TTC549 (cell line): ENCODE data around the gene ARPIN.
"Not testable (repeated sequence)": the region's sequence is repeated elsewhere in the genome, so short reads cannot be mapped to it uniquely, and the experiment has no call there.

ENCODE experiments used
- FAIRE-seq: peaks from 2 replicates; lab custom pipeline; 2012; peaks lifted over from hg19 to GRCh38; lab: Jason Lieb, UNC

Gene ARPIN

GRCh38 chr15:89910891-89911626, 1.7 kb downstream of the ARPIN start:
- no peak for FAIRE-seq

- FAIRE-seq, result no peak
Measured at GRCh38 chr15:89909611-89910010, 3.1 kb downstream of the ARPIN start.

DNA sequence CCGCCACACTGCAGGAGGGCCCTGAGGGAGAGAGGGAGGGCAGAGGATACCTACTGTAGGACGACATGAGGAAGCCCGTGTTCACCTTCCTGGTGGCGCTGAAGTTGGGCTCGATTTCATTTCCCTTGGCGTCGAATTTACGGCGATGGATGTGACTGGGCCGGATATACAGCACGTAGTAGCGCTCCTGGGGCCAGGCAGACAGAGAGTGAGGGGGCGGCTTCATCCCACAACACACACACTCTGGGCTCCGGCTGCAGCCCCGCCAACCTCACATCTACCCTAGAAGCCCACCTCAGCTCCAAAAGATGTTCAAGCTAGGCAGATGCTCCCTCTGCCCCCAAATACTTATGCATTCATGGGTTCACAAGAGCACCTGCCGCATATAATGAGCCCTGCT, 4.5 kb downstream of the ARPIN start:
- FAIRE-seq, result no peak

- FAIRE-seq, result no peak
Measured at GRCh38 chr15:89907289-89907688, 5.5 kb downstream of the ARPIN start.

GRCh38 chr15:89905846-89906378, 6.8 kb downstream of the ARPIN start:
- FAIRE-seq, result no peak

DNA sequence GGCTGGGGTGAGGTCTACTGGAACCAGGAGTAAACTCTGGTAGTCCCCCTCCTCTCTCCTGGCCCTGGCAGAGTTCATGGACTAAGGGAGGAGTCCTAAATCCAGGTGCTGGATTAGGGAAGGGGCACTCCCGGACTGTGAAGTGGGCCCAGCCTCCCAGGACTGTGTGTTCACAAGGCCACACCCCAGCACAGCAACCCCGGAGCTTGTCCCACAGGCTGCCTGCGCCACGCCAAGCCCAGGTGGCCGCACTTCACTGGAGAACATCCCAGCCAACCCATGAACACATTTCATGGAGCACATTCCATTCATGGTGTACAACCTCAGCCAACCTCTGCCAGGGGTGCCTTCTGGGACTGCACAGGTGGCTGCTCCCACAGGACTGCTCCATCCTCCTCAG, 8.2 kb downstream of the ARPIN start:
- FAIRE-seq, result no peak

DNA sequence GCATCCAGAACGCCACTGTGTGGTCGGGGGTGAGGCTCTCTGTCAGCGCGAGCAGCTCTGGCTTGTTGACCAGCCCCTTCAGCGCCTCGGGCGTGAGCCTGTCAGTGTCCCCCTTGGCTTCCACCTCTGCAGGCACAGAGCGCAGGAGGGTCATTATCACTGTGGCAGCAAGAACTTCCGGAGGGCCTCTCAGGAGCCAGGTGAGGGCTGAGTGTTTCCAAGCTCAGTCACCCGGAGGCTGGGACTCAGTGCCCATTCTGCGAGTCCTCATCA, 9.0 kb downstream of the ARPIN start:
- FAIRE-seq, result no peak

GRCh38 chr15:89903015-89903857, 9.5 kb downstream of the ARPIN start:
- FAIRE-seq, result no peak

GRCh38 chr15:89900849-89901248, 11.9 kb downstream of the ARPIN start:
- no peak for FAIRE-seq

DNA sequence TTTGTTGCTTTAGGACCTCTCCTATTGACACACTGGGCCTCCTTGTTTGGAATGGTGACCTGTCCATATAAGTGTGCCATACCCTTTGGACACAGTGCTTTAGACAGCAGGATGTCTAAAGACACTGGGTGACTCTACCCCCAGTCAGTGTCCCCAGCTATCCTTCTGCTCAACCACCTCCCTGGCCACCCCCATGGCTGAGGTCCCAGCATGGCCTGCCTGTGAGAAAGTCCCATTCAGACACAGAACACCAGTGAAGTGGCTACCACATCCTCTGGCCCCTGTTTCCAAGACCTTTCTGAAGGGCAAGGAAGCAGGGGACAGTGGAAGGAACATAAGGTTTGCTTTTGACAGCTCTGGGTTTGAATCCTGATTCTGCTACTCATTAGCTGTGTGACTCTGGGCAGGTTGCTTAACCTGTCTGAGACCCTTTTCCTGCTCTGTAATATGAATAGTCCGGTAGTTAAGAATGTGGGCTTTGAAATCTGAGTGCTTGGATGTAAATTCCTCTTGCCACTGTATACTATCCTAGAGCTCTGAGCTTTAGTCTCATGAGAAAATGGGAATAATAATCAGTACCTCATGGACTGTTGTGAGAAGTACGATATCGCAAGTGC, 12.7 kb downstream of the ARPIN start:
- FAIRE-seq, result no peak

DNA sequence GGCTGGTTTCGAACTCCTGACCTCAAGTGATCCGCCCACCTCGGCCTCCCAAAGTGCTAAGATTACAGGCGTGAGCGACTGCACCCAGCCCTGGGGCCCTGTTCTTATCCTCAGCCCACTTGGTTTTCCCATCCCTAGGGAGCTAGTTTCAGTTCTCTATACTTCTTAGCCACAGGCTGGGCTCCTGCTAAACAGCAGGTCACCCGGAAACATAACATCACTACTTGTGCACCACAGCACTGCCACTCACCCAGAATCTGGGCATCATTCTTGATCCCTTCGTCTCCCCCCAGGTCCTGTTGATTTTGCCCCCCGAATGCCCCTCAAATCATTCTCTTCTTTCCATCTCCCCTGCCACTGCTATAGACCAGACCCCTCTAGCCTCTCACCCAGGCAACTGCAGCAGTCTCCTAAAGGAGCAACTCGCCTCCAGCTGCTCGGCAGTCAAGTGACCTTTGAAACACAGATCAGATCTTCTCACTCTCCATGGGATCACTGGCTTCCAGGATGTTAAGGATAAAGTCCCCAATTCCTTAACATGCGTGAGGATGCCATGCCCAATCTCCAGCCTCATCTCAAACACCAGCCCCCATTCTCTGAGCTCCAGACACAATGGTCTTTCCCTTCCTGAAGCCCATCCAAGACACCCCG, 13.3 kb downstream of the ARPIN start:
- no peak for FAIRE-seq

DNA sequence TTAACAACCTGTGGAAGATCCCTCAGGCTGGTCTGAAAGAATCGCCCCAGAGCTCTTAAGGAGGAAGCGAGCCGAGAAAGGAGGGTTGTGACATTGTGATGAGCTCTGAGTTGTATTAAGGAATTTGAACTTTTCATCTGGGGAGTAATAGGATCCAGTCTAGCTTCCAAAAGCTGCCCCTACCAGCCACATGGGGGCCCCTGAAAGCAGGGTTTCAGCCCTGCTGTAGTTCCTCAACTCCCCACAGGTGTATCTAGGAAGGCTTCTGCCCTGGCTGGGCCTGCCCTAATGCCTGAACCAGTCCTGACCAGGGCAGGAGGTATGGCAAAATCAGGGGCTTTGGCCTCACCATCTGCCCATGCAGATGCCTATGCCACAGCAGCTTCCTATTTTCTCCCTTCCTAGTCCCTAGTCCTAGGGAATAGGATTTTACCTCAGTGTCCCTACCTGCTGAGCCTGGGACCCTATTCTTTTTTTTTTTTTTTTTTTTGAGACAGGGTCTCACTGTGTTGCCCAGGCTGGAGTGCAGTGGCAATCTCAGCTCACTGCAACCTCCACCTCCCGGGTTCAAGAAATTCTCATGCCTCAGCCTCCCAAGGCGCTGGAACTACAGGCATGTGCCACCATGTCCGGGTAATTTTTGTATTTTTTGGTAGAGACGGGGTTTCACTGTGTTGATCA, 14.0 kb downstream of the ARPIN start:
- no peak for FAIRE-seq

GRCh38 chr15:89898146-89898545, 14.6 kb downstream of the ARPIN start:
- FAIRE-seq, result no peak

- FAIRE-seq, result no peak
Measured at GRCh38 chr15:89893696-89894447, 18.9 kb downstream of the ARPIN start, which contains the start of gene AP3S2. Gene AP3S2 (minus strand): TSS chr15:89893994. CDS start chr15:89893949, 45 bp downstream.

DNA sequence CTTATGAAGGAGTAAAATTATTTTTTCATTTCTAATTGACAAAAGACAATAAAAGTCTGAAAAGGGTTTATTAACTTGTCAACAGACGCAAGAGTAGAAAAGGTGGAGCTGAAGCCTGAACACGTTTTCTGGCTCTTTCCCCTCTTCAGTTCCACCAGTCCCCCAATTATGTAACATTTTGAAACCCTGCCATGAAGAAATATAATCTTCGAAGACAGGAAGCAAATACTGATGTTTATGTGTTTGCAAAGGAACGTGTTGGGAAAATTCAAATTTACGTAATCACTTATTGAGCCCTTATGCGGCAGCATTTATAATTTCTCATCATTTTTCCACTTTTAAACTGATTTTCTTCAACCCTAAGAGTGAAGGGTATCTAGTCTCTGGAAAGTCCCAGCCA, 19.7 kb downstream of the ARPIN start:
- no peak for FAIRE-seq

GRCh38 chr15:89888214-89888804, 24.4 kb downstream of the ARPIN start:
- no peak for FAIRE-seq

DNA sequence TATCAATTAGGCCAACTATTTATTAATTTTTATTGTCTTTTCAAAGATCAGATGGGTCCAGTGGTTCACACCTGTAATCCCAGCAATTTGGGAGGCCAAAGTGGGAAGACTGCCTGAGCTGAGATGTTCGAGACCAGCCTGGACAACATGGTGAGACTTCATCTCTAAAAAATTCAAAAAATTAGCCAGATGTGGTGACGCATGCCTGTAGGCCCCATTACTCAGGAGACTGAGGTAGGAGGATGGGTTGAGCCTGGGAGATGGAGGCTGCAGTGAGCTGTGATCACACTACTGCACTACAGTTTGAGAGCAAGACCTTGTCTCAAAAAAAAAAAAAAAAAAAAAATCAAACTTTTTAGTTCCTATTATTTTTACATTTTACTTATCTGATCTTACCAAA, 27.1 kb downstream of the ARPIN start:
- FAIRE-seq, result no peak

- not testable (repeated sequence) for FAIRE-seq
Measured at GRCh38 chr15:89885179-89885578, 27.6 kb downstream of the ARPIN start.

DNA sequence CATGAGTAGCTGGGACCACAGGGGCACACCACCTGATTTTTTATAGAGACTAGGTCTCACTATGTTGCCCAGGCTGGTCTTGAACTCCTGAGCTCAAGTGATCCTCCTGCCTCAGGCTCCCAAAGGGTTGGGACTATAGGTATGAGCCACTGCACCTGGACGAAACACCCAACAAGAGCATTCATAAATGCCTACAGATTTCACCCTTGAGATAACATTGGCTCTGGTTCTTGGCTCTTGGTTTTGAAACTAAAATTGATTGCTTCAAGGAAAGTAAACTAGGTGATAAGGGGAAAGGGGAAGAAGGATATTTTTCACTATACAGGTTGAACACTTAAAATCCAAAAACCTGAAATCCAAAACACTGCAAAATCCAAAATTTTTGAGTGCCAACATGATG, 29.2 kb downstream of the ARPIN start:
- no peak for FAIRE-seq

- no peak for FAIRE-seq
Measured at GRCh38 chr15:89880727-89881126, 32.0 kb downstream of the ARPIN start.

- no peak for FAIRE-seq
Measured at GRCh38 chr15:89878323-89878722, 34.4 kb downstream of the ARPIN start.
